Esophagus squamous epithelium (tissue), 4 donors: ENCODE results near the gene FERMT1.

Experiments used
- CTCF ChIP-seq, 6 experiments: fragments of 450-650 bp in 4 of 6; fragments of 200-600 bp in 2 of 6; sonication (generic) in 2 of 6; IDR thresholded peaks; one replicate each; pipeline ENCODE4 v1.5.1; 2016 to 2019; ENCODE audit warnings: antibody characterized with exemption in 6 of 6, mild to moderate bottlenecking in 4 of 6, moderate library complexity in 4 of 6
- POLR2A ChIP-seq, 4 donors: fragments of 450-650 bp; IDR thresholded peaks; one replicate each; pipeline ENCODE4 v1.6.1; 2017; ENCODE audit warnings: antibody characterized with exemption in 4 of 4, mild to moderate bottlenecking in 4 of 4, moderate library complexity in 3 of 4

DNA sequence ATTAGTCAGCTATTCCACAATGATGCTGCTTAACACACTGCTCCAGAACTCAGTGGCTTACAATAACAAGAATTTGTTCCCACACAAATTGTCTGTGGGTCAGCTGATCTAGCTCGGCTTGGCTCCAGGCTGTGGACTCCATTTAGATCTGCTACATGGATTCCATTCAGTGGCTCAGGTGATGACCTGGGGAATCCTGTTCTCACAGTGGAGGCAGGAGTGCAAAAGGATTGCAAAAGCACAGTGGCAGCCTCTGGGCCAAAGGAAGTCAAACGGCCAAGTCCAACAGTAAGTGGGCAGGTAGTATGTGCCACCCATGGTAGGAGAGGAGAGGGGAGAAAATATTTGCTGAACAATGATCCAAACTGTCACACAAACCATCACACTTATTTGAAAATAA lies 53.2 kb downstream of the FERMT1 start:
- TF ChIP-seq CTCF (IDR thresholded peaks at IDR 0.05) = no peak
- TF ChIP-seq POLR2A (IDR thresholded peaks at IDR 0.05) = no peak
